ENCODE data around the gene IRX2.

- TF ChIP-seq TAF1 (IDR thresholded peaks at IDR 0.05; ENCODE audit: low read depth) (no peak), EZH2 (IDR thresholded peaks at IDR 0.05; ENCODE audit: borderline replicate concordance, insufficient read depth, low read length, poor library complexity, severe bottlenecking) (no peak)
Observed at GRCh38 chr5:2727550-2727949, 23.9 kb downstream of the IRX2 start.

Data from neural cell (in vitro differentiated cells).